ENCODE results near the gene ACE.
"Not testable (repeated sequence)": the region's sequence is repeated elsewhere in the genome, so short reads cannot be mapped to it uniquely, and the experiment has no call there.

The ACE gene

GRCh38 chr17:63447471-63448009 is 29.3 kb upstream of the ACE start:
- POLR2A ChIA-PET = no interaction called here
- CTCF ChIA-PET = interaction anchor here (0.6 to 3.1 kb wide), 10 partner anchors 8 to 1274 kb away, joined by 3 to 15 read pairs (median 5); no protein-coding TSS in a partner anchor

GRCh38 chr17:63448655-63449054 is 28.2 kb upstream of the ACE start:
- DNase-seq (ENCODE audit: extremely low spot score) = no peak
- POLR2A ChIA-PET = no interaction called here
- CTCF ChIA-PET = interaction anchor here (2.2 to 3.4 kb wide), 2 partner anchors 23 to 30 kb away, joined by 7 to 16 read pairs; no protein-coding TSS in a partner anchor
- TF ChIP-seq CTCF (IDR thresholded peaks at IDR 0.05; ENCODE audit: control extremely low read depth, extremely low read depth, low read depth, missing control alignments) = no peak

More at GRCh38 chr17:63447471-63448009, 29.3 kb upstream of the ACE start:
- no peak for TF ChIP-seq CTCF (IDR thresholded peaks at IDR 0.05; ENCODE audit: control extremely low read depth, extremely low read depth, low read depth, missing control alignments)
- DNase-seq (ENCODE audit: extremely low spot score) = no peak

GRCh38 chr17:63450551-63450950 is 26.3 kb upstream of the ACE start:
- ChIA-PET POLR2A (no interaction called here), CTCF (interaction anchor here (1.6 to 3.4 kb wide), 2 partner anchors 25 to 28 kb away, joined by 3 to 16 read pairs; no protein-coding TSS in a partner anchor)
- TF ChIP-seq CTCF (IDR thresholded peaks at IDR 0.05; ENCODE audit: control extremely low read depth, extremely low read depth, low read depth, missing control alignments) = no peak
- no peak for DNase-seq (ENCODE audit: extremely low spot score)

- POLR2A ChIA-PET = no interaction called here
- DNase-seq (ENCODE audit: extremely low spot score) = no peak
- no peak for TF ChIP-seq CTCF (IDR thresholded peaks at IDR 0.05; ENCODE audit: control extremely low read depth, extremely low read depth, low read depth, missing control alignments)
- CTCF ChIA-PET = interaction anchor here (1.6 to 3.4 kb wide), 2 partner anchors 25 to 28 kb away, joined by 3 to 16 read pairs; no protein-coding TSS in a partner anchor
Measured at GRCh38 chr17:63451150-63451549, 25.7 kb upstream of the ACE start.

GRCh38 chr17:63452046-63452961 is 24.6 kb upstream of the ACE start:
- ChIA-PET POLR2A (no interaction called here), CTCF (interaction anchor here (0.8 to 4.4 kb wide), 7 partner anchors 9 to 436 kb away, joined by 3 to 19 read pairs (median 4); no protein-coding TSS in a partner anchor)
- TF ChIP-seq CTCF (IDR thresholded peaks at IDR 0.05; ENCODE audit: control extremely low read depth, extremely low read depth, low read depth, missing control alignments) = no peak
- DNase-seq (ENCODE audit: extremely low spot score) = no peak

GRCh38 chr17:63452962-63453551 is 23.8 kb upstream of the ACE start:
- DNase-seq (ENCODE audit: extremely low spot score) = no peak
- CTCF ChIA-PET = interaction anchor here (0.8 to 4.4 kb wide), 9 partner anchors 10 to 435 kb away, joined by 3 to 19 read pairs (median 4); no protein-coding TSS in a partner anchor
- TF ChIP-seq CTCF (IDR thresholded peaks at IDR 0.05; ENCODE audit: control extremely low read depth, extremely low read depth, low read depth, missing control alignments) = no peak
- POLR2A ChIA-PET = no interaction called here

- CTCF ChIA-PET = interaction anchor here (0.9 to 4.4 kb wide), 5 partner anchors 11 to 212 kb away, joined by 3 to 19 read pairs (median 6); no protein-coding TSS in a partner anchor
- POLR2A ChIA-PET = not testable (repeated sequence)
Measured at GRCh38 chr17:63454357-63454756, 22.5 kb upstream of the ACE start.

More at GRCh38 chr17:63454357-63454756, 22.5 kb upstream of the ACE start:
- not testable (repeated sequence) for DNase-seq (ENCODE audit: extremely low spot score)

Data from GM10248 (cell line).